ENCODE data around the gene NANOGP8.

Gene NANOGP8

DNA sequence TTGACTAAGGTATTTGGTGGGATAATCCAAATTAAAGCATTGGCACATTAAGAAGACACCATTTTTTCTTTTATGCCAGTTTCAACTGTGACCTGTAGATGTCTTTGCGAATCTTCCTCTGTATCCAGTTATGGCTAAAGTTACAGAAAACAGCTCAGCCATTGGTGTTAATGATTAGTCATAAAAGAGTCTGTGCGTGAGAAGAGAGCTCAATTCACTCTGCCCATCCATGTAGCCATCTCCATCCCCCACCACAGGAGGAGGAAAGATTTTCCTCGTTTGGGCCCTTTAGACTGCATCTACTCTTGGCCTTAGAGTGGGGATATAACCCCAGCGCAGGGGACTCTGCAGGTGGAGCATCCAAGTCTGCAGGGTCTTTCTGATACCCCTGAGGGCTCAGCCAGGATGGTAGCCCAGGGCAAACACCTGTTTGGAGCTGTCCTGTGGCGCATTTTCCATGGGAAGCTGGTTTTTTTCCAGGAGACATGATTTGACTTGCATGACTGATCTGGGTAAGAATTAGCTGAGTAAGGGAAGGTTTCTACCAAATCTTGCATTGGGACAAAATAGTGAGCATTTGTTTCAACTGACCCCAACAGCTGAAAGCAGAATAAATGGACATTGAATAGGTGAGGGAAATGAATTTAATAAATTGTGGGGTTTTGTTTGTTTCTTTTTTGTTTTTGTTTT, 29.5 kb downstream of the NANOGP8 start:
- Histone ChIP-seq H3K27me3 (ENCODE audit: insufficient read depth, insufficient read length) (no peaks in the 10 kb centered on the region), H3K4me1 (ENCODE audit: insufficient read depth, insufficient read length) (no peaks in the 10 kb centered on the region), H3K4me3 (ENCODE audit: insufficient read length, low read depth) (no peak overlapping the region), H3K9me3 (ENCODE audit: insufficient read depth, low read length) (no peaks in the 10 kb centered on the region), H3K9ac (ENCODE audit: insufficient read length, low read depth) (no peak overlapping the region), H3K36me3 (ENCODE audit: insufficient read depth, insufficient read length, low read length) (no peaks in the 10 kb centered on the region)
- no peak for TF ChIP-seq YY1 (IDR thresholded peaks at IDR 0.05; ENCODE audit: insufficient read depth, insufficient read length)
- TF ChIP-seq ZNF274 (IDR thresholded peaks at IDR 0.05; ENCODE audit: low read depth, low read length) = no peak
- no peak for TF ChIP-seq SUZ12 (IDR thresholded peaks at IDR 0.05; ENCODE audit: extremely low read depth, insufficient read depth, insufficient read length)
- DNase-seq (ENCODE audit: low read depth, low spot score) = no peak

DNA sequence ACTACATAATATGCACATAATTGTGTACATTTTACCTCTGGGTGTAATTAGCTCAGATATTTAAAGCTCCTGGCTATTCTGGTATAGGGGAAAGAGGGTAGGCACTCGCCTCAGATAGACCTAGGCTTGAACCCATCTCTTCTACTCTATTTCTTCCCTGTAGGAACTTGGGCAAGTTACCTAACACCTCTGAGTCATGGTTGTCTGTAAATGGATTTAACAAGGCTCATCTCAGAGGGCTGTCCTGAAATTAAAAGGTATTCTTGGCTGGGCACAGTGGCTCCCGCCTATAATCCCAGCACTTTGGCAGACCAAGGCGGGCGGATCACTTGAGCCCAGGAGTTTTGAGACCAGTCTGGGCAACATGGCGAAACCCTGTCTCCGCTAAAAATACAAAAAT, 30.7 kb downstream of the NANOGP8 start:
- TF ChIP-seq ZNF274 (IDR thresholded peaks at IDR 0.05; ENCODE audit: low read depth, low read length) (no peak), SUZ12 (IDR thresholded peaks at IDR 0.05; ENCODE audit: extremely low read depth, insufficient read depth, insufficient read length) (no peak), YY1 (IDR thresholded peaks at IDR 0.05; ENCODE audit: insufficient read depth, insufficient read length) (no peak)
- no peak overlapping the region for H3K9ac ChIP-seq (ENCODE audit: insufficient read length, low read depth)
- H3K4me1 ChIP-seq (ENCODE audit: insufficient read depth, insufficient read length) = no peaks in the 10 kb centered on the region
- no peaks in the 10 kb centered on the region for H3K27me3 ChIP-seq (ENCODE audit: insufficient read depth, insufficient read length)
- no peaks in the 10 kb centered on the region for H3K9me3 ChIP-seq (ENCODE audit: insufficient read depth, low read length)
- no peak overlapping the region for H3K4me3 ChIP-seq (ENCODE audit: insufficient read length, low read depth)
- DNase-seq (ENCODE audit: low read depth, low spot score) = no peak
- no peaks in the 10 kb centered on the region for H3K36me3 ChIP-seq (ENCODE audit: insufficient read depth, insufficient read length, low read length)

DNA sequence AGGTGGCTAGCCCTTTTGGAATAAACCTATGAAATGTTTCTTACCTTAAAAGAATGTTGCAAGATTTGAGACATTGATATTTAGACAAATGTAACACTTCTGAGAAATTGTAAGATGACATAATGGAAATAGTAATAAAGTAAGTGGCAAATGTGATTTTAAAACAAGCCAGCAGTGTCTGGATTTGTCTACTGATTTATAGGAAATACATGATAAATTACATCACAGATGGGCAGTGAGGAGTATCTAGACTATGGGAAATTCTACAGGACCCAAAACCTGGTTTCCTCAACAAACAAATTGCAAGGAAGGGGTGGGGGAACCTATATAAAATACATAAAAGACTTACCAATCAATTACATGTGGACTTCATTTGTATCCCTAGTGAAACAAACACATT, 37.1 kb downstream of the NANOGP8 start:
- Histone ChIP-seq H3K4me3 (ENCODE audit: insufficient read length, low read depth) (no peak overlapping the region), H3K27me3 (ENCODE audit: insufficient read depth, insufficient read length) (no peaks in the 10 kb centered on the region), H3K36me3 (ENCODE audit: insufficient read depth, insufficient read length, low read length) (no peaks in the 10 kb centered on the region), H3K4me1 (ENCODE audit: insufficient read depth, insufficient read length) (no peaks in the 10 kb centered on the region), H3K9ac (ENCODE audit: insufficient read length, low read depth) (no peak overlapping the region), H3K9me3 (ENCODE audit: insufficient read depth, low read length) (no peaks in the 10 kb centered on the region)
- DNase-seq (ENCODE audit: low read depth, low spot score) = no peak
- no peak for TF ChIP-seq YY1 (IDR thresholded peaks at IDR 0.05; ENCODE audit: insufficient read depth, insufficient read length)
- no peak for TF ChIP-seq ZNF274 (IDR thresholded peaks at IDR 0.05; ENCODE audit: low read depth, low read length)
- TF ChIP-seq SUZ12 (IDR thresholded peaks at IDR 0.05; ENCODE audit: extremely low read depth, insufficient read depth, insufficient read length) = no peak

DNA sequence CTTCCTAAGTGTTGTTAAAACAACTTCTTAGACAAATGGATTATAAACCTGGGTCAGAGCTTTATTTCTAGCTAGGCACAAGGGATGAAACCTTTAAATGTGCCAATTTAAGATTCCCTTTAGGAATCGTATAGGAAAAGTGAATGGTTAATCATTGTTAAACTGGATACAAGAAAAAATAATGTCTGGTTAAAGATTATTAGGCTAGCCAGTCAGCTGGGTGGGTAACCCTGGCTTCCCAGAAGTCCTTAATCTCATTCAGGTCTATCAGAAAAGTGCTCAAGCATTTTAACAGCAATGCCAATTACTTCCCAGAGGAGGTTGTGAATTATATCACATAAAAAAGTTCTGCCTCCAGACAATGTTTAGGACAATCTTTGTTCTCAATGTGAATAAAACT, 37.6 kb downstream of the NANOGP8 start:
- no peak for TF ChIP-seq SUZ12 (IDR thresholded peaks at IDR 0.05; ENCODE audit: extremely low read depth, insufficient read depth, insufficient read length)
- no peak for TF ChIP-seq ZNF274 (IDR thresholded peaks at IDR 0.05; ENCODE audit: low read depth, low read length)
- DNase-seq (ENCODE audit: low read depth, low spot score) = no peak
- no peaks in the 10 kb centered on the region for H3K36me3 ChIP-seq (ENCODE audit: insufficient read depth, insufficient read length, low read length)
- no peak overlapping the region for H3K9ac ChIP-seq (ENCODE audit: insufficient read length, low read depth)
- no peaks in the 10 kb centered on the region for H3K27me3 ChIP-seq (ENCODE audit: insufficient read depth, insufficient read length)
- no peaks in the 10 kb centered on the region for H3K9me3 ChIP-seq (ENCODE audit: insufficient read depth, low read length)
- no peak overlapping the region for H3K4me3 ChIP-seq (ENCODE audit: insufficient read length, low read depth)
- H3K4me1 ChIP-seq (ENCODE audit: insufficient read depth, insufficient read length) = no peaks in the 10 kb centered on the region

DNA sequence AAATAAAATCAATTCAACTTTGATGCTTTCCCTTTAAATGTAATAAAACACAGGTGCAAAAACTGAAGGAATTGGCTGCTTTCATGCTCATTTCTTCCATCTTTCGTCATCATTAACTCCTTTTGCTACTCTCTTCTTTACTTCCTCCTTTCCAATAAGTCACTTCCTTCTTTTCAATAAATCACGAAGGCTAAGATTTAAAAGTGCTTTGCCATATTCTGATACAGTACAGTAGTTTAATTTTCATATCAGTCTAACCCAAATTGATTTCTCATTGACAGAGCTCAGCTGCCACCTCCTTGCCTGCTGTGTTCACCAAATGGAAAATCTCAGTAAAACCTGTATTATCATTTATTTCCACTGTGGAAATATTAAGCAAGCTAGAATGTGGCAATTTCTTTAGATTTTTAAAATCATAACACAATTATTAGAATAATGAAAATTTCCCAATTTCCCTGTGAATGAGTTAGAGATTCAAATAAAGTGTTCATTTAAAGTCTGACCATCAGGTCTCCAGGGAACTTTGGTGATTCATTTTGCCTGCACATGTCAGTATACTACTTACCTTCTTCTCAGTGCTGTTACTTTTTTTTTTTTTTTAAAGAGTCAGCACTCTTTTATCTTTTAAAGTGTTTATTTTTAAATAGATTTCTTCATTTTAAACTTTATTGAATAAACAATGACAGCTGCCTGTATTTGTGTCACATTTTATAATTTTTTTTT, 41.6 kb downstream of the NANOGP8 start:
- DNase-seq (ENCODE audit: low read depth, low spot score) = no peak
- H3K9ac ChIP-seq (ENCODE audit: insufficient read length, low read depth) = no peak overlapping the region
- TF ChIP-seq YY1 (IDR thresholded peaks at IDR 0.05; ENCODE audit: insufficient read depth, insufficient read length) (no peak), SUZ12 (IDR thresholded peaks at IDR 0.05; ENCODE audit: extremely low read depth, insufficient read depth, insufficient read length) (no peak), ZNF274 (IDR thresholded peaks at IDR 0.05; ENCODE audit: low read depth, low read length) (no peak)

DNA sequence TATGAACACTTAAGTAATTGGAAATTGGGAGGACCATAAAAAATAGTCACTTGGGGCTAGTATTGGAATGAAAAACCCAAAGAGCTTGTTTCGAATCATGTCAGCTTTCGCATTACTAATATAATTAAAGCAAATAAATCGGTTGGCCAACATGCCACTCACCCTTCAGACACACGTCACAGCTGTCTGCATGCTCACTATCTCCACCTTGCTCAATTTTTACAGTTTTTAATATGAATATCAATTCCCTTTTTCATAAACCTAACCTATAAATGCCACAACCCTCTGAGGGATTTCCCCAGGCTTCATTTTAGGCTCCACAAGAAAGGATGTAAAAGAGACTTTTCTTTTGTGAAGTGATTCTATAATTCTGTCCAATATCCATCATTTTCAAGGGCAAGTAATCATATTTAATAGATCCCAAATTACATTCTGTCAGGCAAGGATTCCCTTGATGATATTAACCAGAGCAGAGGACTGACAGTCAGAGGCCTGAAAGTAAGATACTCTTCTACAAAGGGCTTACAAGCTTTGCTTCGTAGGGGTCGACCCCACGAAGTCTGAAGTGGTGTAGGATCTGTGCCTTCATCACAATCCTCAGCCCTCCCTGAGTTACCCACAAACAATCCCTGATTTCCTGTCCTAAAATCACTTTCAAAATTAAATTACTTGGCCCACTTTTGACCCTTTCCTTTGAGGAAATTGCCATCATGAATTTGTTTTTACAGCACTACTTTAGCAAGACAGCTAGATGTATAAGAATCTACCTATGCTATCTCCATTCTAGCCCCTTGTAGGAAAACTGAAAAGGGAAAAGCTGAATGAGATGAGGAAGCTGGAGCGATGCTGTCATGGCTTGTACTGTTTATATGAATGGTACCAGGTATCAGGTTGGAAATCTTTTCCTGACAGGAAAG, 44.5 kb downstream of the NANOGP8 start:
- H3K9me3 ChIP-seq (ENCODE audit: insufficient read depth, low read length) = no peaks in the 10 kb centered on the region
- H3K4me3 ChIP-seq (ENCODE audit: insufficient read length, low read depth) = no peak overlapping the region
- no peaks in the 10 kb centered on the region for H3K36me3 ChIP-seq (ENCODE audit: insufficient read depth, insufficient read length, low read length)
- no peaks in the 10 kb centered on the region for H3K27me3 ChIP-seq (ENCODE audit: insufficient read depth, insufficient read length)
- no peak overlapping the region for H3K9ac ChIP-seq (ENCODE audit: insufficient read length, low read depth)
- DNase-seq (ENCODE audit: low read depth, low spot score) = no peak
- TF ChIP-seq ZNF274 (IDR thresholded peaks at IDR 0.05; ENCODE audit: low read depth, low read length) (no peak), SUZ12 (IDR thresholded peaks at IDR 0.05; ENCODE audit: extremely low read depth, insufficient read depth, insufficient read length) (no peak), YY1 (IDR thresholded peaks at IDR 0.05; ENCODE audit: insufficient read depth, insufficient read length) (no peak)
- H3K4me1 ChIP-seq (ENCODE audit: insufficient read depth, insufficient read length) = no peaks in the 10 kb centered on the region

More for the DNA sequence above, 41.6 kb downstream of the NANOGP8 start:
- Histone ChIP-seq H3K4me1 (ENCODE audit: insufficient read depth, insufficient read length) (no peaks in the 10 kb centered on the region), H3K9me3 (ENCODE audit: insufficient read depth, low read length) (no peaks in the 10 kb centered on the region), H3K36me3 (ENCODE audit: insufficient read depth, insufficient read length, low read length) (no peaks in the 10 kb centered on the region), H3K4me3 (ENCODE audit: insufficient read length, low read depth) (no peak overlapping the region), H3K27me3 (ENCODE audit: insufficient read depth, insufficient read length) (no peaks in the 10 kb centered on the region)

Data from NT2/D1 (cell line).